Stimulated activated CD8-positive, alpha-beta memory T cell treated with anti-CD3 and anti-CD28 coated beads, Interleukin-2, amount 100 ng/mL, for 1 hour (primary cell): ENCODE results near the gene COG1.

Experiments
- DNase-seq, 2 donors: peaks; one replicate each; pipeline ENCODE4 v3.0.0-alpha.2; 2020; ENCODE audit warnings: low read depth in 2 of 2

The COG1 gene

DNA sequence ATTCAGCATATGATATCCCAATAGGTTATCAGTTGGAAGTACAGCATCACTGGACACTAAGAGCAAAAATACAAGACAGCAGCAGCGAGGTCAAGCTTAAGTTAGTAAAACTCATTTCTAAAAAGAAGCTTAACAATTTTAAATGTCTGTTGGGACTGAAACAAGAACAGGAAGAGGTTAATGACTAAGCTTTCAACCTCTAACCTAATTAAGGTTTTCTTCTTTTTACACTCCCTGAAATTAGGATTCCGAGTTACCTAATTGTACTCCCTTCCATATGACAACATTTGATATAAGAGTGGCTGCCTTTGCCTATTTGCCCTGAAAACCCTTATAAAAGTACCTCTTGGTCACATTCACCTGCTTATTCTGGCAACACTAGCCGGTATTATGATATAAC is 34.5 kb downstream of the COG1 start:
- no peak for DNase-seq

DNA sequence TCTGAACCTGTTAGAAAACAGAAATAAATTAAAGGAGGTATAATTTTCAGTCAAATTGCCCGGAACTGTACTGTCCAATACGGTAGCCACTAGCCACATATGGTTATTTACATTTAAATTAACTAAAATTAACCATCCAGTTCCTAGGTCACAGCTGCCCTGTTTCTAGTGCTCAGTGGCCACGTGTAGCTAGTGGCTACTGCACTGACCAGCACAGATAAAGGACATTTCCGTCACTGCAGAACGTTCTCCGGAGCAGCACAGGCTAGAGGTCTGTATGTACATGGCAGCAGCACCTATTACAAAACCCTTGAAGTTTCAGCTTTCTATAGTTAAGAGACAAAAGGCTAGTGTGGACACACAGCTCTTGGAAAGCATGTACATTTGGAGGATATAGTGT is 35.1 kb downstream of the COG1 start:
- DNase-seq = no peak

DNA sequence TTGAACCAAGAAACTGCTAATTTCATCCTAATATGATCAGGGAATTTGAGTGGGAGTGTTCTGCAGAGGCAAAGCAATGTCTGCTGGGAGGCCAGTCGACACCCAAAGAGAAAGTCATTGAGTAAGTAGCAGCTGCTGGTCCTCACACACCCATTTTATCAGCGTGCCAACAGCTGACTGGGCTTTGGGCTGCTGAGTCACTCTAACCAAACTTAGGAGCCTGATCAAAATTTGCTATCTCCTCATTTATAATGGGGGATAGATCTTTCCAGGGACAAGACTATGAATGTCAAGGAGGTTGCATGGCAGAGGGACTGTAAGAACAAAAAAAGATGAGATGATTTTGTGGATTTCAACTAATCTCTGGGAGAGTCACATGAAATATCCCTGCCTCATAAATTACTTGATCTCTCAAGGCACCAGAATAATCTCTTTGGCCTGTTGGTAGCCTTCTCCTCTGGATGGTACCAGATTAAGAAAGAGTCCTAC is 35.9 kb downstream of the COG1 start:
- no peak for DNase-seq

DNA sequence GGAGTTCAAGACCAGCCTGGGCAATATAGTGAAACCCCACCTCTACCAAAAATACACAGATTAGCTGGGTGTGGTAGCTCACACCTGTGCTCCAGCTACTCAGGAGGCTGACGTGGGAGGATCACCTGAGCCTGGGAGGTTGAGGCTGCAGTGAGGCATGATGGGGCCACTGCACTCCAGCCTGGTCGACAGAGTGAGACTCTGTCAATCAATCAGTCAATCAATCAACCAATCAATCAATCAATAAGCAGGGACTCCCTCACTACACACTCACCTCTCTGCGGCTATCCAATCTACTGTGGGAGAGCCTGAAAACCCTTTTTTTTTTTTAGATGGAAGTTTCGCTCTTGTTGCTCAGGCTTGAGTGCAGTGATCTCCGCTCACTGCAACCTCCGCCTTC is 37.2 kb downstream of the COG1 start:
- DNase-seq = no peak

DNA sequence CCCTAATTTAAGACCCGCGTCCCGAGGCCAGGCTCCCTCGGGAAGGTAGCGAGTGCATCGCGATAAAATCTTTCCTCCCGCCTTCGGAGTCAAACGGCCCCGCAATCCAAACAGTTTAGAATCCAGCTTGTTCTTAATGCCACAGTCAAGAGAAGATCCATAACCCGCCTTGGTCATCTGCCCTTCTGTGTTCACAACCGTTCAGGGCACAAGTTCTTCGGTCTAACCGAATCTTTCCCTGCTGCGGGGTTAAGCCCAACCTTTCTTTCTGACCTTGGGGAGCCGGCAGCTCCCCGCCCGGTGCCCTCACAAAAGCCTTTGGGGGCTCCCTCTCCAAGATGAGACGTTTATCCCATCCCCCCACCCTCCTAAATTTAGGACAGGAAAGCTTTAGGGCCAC is 38.5 kb downstream of the COG1 start:
- DNase-seq = no peak

DNA sequence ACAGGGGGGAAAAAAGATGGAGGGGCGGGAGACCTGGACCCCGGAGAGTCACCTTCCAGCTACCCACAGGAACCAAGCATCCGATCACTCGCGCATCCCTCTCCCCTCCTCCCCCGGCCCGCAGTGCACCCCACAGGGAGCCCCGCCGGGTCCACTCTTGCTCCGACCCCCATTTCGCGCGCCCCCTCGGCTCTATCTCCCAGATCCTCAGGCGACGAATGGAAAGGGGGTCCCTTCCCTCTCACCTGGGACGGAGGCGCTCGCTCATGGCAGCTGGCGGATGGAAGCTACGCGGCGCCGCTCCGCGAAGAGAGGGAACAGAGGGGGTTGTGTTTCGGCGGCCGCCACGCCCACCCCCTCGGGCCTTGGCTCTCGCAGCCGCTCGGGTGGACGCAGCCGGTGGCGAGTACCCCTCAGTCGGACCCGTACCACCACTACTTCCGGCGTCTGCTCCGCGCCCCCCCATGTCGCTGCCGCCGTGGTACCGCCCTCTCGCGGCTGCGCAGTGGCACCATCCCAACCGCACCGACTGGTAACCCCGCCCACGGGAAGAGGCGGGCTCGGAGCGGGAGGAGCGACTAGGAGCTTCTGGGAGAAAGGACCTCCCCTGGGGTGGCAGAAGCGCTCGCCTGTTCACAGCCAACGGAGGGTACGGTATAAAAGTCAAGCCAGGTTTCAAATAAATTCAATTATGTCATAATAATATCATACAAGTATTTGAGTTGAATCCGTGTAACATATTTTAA is 39.2 kb downstream of the COG1 start:
- peak; percentile 95 for DNase-seq

DNA sequence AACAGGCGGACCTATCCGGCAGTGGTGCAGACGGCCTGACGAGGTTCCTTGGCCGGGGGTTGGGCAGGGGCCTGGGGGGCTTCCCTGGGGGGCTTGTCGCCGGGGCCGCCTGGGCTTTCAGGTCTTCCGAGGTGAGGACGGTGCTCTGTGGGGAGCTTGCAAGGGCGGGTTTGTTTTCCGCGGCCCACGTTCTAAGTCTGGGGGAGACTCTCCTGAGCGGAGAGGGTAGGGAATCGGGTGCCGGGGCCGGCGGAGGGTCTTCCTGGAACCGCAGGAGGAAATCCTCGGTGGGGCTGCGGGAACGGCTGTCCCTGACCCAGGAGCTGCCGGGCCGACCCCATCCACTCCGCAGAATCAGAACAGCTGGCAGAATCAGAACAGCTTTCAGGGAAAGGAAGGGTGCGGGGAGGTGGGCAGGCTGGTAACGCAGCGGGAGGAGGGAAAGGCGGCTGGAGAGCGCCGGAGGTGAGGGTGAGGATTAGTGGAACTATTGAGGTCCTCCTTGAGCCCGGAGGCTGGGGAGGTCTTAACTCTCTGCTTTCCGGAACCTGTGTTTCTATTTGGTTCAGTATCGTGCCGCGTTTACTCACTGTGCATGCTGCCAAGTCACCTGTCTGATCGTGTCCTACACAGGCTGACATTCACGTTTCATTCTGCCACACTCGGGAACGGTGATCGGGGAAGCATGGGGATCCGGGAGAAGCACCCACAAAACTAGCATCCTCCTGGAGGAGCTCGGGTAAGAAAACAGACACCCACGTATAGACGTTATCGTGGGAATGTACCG is 39.9 kb downstream of the COG1 start:
- no peak for DNase-seq

DNA sequence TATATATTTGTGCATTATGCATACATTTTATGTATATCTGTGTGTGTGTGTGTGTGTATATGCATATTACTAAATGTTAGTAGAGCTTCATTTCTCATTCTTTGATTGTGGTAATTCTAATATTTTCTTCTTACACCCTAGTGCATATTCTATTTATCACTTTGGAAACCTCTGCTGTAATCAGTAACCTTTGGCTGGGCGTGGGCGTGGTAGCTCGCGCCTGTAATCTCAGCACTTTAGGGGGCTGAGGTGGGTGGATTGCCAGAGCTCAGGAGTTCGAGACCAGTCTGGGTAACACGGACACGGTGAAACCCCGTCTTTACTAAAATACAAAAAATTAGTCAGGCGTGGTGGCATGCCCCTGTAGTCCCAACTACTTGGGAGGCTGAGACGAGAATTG is 41.9 kb downstream of the COG1 start:
- DNase-seq = no peak

DNA sequence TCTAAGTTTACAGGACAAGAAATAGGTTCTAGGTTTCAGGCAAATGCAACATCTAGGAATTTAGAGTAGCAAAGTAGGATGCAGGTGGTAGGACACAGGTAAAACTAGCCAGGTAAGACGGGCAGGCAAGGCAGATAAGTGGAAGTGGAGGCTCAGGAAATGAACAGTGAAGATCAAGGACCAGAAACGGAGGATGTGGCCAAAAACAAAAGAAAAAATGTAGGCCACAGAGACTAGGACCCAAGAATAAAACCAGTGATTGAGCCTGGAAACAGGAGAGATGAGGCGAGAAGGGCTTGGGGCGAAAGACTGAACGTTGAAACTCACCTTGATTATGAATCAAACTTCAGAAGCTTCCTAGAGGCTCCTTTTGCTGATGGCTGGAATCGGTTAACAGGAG is 44.9 kb downstream of the COG1 start:
- DNase-seq = no peak

DNA sequence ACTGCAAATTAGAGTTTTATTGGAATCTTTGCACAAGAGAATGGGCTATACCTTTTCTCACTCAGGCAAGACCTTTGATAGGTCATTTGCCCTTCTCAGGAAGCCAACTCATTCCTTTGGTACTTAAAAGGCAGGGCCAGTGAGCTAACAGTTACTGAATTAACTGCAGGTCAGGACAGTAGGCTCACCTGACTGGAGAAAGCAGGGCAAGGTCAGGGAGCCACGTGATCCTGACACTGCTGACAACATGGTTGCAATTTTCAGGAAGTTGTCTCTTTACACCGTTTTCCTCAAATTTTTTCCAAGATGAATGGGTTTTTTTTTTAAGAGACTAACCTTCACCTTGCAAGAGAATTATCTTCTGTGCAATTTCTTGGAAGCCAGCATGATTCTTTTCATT is 47.7 kb downstream of the COG1 start:
- no peak for DNase-seq

DNA sequence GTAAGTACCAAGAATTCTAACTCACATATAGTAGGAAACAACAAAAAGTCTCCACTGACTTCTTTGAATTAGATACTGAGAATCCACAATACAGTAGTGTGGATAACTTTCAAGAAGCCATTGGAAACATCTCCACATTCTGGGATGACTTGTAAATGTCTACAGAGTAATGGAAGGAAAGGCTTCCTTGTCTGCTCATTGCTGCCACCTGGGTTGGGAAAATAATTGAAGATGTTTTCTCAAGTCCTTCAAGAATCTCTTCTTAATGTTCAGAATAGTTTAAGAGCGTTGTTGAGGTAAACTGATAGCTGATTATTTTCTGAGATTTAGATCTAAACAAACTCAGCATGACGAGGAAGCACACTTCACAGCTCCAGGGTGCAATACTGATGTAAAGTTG is 54.9 kb downstream of the COG1 start:
- no peak for DNase-seq

DNA sequence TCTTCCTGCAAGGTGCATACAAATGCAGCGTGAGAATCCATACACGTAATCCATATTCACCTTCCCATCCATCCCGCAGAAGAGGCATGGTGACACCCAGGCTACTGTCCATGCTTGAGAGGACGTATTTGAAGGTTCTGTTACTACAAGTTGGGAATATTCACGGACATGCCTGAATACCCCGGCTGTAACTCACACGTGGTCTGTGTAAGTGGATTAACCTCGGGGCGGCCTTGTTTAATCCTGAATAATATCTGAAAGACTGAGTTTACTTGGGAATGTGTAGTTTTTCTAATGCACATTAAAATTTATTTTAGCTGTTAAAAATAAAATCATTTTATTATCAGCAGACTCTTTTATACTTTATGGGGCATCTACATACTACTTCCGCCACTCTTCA is 55.7 kb downstream of the COG1 start:
- no peak for DNase-seq

DNA sequence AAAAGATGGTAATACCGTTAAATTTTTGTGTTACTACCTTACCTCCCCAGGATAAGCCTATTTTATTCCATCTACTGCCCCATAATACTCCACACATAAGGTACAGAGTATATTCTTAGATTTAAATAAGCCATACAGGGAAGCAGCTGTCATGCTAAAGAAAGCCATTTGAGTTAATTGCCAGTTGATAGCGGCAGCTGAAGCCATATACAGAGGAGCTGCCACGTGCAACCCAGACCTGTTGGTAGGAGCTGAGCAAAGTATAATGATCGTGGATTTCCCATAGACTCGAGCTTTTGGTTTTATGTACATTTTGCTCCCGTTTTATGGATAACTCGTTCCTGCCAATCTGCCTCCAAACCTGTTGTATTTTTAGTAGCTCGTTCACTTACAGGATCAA is 56.8 kb downstream of the COG1 start:
- DNase-seq = no peak

DNA sequence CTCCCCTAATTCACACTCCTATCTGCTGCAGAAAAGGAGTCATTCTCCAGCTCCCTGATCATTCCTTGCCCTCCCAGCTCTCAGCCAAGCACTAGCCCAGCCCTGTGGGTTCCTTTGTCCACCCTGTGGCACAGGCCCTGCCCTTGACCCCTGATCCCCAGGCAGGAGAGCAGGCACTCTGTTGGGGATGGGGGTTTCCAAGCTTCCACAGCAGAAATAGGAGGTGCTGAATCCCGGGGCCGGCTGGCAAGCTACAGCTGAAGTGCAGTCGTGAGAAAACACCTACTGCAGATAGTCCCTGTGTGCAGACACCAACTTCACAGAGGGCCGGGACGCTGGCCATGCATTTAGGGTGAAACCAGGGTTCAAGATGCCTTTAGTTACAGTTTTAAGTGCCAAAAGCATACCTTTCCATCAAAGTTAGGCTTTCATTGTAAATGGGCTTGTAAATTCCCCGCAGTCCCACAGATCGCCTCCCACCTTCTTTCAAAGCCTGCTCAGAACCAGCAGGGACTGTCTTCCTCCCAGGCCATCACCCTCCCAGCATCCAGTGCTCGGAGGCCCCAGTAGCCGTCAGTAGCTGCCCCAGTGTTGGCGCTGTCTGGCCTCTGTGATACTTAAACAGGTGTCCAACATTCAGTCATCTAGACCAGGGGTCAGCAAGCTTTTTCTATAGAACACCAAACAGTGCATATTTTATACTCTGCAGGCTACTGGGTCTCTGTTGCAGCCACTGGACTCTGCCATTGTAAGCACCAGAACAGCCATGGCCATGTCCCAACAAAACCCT is 58.2 kb downstream of the COG1 start:
- no peak for DNase-seq

DNA sequence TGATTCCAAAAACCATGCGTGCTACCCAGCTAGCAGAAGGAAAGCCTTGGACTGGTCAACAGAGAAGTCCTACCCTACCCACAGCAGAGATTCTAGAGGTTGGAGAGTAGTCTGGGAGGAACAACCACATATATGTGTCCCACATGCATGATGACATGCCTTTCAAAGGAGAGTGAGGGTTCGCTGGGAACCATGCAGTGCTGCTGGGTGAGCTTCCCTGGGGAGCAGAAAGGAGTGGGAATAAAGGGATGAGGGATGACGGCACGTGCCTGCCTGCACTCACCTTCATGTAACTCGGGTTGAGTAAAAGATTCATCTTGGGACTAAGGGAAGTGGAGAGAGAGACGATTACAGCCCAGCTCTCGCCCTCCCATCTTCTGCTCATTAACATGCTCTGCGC is 59.0 kb downstream of the COG1 start:
- DNase-seq = no peak

DNA sequence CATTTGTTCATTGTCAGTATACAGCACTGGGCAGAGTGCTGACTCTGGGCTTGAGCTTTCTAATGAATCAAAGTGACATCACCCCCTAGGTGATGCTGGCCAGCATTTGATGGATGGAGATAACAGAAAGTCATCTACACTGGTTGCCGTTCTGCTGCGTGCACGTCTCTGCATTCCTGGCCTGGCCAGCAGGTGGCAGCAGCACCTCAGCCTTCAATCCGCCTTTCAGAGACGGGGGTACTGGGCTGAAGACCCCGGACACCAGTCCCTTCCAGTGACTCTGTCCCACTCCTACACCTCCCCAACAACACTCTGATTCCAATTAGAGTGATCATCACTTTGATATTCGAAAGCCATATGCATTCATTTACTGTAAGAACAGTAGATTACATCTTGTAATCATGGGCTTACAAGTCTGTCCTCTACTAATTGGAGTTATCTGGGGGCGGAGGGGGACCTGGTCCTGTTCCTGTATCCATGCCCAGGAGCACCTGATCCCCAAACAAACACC is 62.9 kb downstream of the COG1 start:
- DNase-seq = peak; percentile 23 to 34

DNA sequence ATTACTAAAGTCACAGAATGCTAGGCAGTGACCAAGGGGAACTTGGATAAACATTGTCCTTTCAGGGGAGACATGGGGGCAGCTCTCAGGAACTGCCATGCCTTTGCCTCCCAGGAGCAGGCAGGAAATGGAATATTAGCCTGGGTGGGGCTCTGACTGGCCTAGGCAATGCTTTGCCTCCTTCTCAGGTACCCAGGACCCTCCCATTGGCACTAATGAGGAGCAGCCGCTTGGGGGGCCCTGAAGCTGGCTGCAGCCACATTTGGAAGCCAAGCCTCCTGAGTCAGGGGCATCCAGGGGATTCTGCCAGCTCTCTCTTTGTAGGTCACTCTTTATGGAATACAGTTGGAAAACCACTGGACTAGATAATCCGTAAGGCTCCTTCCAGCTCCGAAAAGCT is 63.4 kb downstream of the COG1 start:
- DNase-seq = no peak

DNA sequence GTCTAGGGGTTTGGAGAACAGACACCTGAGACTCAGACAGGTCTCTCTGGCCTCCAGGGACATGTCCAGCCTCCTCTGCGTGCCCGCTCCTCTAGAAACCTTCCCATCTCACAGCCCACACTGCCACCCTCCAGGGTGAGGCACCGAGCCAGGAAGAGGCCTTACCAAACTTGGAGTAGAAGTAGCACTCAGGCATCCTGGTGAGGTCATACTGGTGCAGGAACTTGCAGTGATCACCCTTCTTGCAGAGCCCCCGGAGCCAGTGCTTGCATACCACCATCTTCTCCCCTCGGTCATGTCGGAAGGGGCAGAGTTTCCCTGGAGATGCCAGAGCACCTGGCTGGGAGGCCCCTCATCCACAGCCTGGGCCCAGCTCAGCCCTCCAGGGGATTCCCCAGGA is 64.7 kb downstream of the COG1 start:
- DNase-seq = no peak
